Inflammatory macrophage treated with lipopolysaccharide for 4 hours (primary cell): Measurements from ENCODE around the gene TOX4.
"Not testable (repeated sequence)": the region's sequence is repeated elsewhere in the genome, so short reads cannot be mapped to it uniquely, and the experiment has no call there.

Experiments used
- DNase-seq: peaks from one replicate; pipeline ENCODE4 v3.0.0-alpha.2; 2020

Gene TOX4

DNA sequence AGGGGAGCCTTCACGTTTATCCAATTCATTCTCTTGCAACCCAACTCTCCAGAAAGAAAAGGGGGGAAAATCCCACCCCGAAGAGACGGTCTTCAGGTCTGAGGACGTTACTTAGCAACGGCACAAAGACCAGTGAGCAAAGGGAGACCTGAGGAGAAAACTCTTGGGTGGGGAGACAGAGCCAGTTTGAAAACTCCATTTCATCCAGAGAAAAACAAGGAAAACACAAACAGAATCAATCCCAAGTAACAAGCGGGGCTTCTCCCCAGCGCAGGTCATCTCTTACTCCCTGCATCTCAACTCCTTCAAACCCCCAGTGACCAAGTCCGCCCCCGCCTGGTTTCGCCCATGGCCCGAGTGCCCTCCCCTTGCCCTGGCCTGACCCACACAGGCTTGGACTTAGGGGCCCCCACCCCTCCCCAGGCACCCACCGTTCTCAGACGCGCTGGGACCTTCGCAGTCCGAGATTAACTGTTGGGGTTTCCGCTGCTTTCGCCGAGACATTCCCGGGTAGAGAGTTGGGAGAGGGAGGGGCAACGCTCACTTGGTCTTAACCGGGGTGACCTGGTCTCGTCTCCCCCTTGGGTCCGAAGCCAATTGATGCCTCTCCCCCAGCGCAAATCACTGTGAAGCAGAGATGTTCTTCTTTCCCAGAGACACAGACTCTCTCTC is 59.6 kb downstream of the TOX4 start:
- DNase-seq = no peak

DNA sequence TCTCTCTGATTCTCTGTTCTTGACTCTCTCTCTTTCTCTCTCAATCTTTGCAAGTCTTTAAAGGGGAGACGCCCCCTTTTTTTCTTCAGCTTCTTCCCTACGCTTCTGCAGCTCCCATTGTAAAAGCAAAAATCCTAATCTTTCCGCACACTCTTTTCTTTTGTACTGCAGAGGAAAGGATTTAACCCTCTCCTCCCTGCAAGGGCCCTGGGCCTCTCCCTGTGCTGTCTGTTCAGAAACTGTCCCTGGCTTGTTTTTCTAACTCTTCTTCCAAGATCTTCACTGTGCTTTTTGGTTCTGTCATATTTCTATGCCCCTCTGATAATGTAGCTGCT is 60.1 kb downstream of the TOX4 start:
- DNase-seq = no peak

DNA sequence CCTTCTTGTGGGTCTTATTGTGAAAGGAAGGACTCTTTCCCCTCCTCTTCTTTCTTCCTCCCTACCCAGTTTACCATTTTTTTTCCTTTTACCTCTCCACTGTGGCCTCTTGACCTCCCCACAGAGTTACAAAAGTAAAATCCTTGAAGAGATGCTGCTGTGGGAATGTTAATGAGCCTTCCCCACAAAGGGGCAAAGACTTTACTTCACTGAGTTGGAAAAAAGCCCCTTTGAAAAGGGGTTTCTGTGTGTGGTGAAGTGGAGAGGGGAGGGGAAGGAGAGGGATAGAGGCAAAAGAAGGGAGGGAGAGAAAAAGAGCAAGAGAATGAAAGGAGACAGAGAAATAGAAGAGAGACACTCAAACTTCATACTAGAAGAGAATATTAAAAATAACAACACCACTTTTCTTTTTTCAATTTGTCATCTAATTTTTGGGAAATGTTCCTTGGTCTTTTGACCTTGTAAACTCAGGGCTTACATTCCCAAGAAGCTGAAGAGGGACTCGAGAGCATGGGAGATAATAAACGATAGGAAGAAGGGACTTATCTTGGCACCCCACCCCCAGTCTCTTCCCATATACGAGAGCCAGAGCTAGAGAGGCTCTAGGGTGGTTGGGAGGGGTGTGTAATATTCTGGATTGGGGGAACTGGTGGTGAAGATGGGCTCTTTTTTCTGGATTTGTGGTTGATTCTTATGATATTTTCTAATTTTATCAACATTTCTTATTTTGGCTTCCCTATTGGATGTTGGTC is 62.4 kb downstream of the TOX4 start:
- DNase-seq = no peak

DNA sequence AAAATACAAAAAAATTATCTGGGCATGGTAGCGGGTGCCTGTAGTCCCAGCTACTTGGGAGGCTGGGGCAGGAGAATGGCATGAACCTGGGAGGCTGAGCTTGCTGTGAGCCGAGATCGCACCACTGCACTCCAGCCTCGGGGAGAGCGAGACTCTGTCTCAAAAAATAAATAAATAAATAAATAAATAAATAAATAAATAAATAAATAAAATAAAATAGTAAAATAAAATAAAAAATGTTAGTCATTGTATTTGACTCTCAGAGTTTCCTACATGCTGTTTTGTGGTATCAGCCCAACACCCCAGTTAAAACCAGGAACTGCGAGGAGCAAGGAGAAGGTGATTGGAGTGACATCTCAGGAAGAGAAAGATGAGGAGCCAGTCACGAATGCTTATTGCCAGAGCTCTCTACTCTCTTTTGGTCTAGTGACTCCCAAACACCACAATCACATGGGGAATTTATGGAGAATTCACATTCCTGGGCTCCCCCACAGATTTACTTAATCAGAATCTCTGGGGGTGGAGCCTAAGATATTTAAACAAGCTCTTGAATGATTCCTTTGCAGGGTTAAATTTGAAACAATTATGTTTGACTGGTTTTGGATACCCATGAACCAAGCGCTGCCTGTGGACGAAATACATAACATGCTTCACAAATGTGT is 64.5 kb downstream of the TOX4 start:
- DNase-seq = no peak

DNA sequence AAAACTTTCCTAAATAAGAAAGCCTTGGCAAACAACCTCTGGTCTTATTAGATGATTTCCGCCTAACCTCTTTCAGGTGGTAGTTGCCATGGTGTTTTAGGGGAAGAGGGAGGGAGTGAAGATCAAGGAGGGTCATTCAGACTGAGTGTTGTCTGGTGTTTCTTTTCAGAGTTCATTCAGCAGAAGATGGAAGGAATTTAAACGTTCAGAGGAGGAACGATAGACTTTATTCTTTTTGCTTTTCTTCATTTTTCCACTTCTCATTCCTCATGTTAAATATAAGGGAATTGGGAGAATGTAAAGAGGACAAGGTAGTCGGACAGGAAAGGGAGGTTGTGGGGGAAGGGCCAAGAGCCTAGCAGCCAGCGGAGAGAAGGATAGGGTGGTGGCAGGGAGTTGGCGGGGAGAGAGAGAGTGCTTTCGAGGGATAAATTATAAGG is 66.5 kb downstream of the TOX4 start:
- DNase-seq = no peak

DNA sequence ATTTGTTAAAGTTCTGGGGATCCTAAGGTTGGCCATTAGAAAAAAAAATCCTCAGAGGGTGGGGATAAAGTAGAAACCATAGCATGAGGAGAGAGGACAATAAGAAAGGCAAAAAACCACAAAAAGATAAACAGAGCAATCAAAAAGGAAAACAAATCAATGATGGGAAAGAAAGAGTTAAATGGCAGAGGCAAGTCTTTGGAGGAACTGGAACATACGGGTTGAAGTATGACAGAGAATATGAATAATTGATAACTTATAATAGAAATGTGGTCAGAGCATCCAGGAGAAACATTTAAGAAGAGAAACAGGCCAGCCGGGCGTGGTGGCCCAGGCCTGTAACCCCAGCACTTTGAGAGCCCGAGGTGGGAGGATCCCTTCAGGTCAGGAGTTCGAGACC is 67.0 kb downstream of the TOX4 start:
- DNase-seq = no peak

DNA sequence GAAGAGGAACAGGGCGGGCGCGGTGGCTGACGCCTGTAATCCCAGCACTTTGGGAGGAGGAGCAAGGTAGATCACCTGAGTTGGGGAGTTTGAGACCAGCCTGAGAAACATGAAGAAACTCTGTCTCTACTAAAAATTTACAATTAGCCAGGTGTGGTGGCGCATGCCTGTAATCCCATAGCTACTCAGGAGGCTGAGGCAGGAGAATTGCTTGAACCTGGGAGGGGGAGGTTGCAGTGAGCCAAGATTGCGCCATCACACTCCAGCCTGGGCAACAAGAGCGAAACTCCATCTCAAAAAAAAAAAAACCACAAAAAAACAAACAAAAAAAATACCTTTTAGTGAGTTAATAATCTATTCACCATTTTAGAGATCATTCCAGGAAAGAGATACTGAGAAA is 67.6 kb downstream of the TOX4 start:
- not testable (repeated sequence) for DNase-seq
